Mesenchymal stem cell (in vitro differentiated cells and primary cell): ENCODE results near the gene GAK.
A peak's percentile ranks its signal among the peaks of the same experiment; 100 is the strongest.

ENCODE experiments used
- DNase-seq: peaks from one replicate; pipeline ENCODE4 v3.0.0-alpha.2; 2013
- H2AFZ ChIP-seq: one replicate; pipeline ENCODE4 v1.6.1; 2013; ENCODE audit warnings: low read depth, mild to moderate bottlenecking, control low read depth, inconsistent platforms, low read length, moderate library complexity
- H2AK5ac ChIP-seq: 2 replicates; pipeline ENCODE4 v1.6.1; 2013; ENCODE audit warnings: low read length, moderate library complexity, mild to moderate bottlenecking, inconsistent platforms; ENCODE audit not compliant: severe bottlenecking
- H2BK120ac ChIP-seq: one replicate; pipeline ENCODE4 v1.6.1; 2013; ENCODE audit warnings: low read depth, mild to moderate bottlenecking, inconsistent platforms, low read length, moderate library complexity
- H2BK12ac ChIP-seq, 2 experiments: one replicate each; pipeline ENCODE4 v1.6.1; 2013; ENCODE audit warnings: inconsistent platforms in 2 of 2, low read length in 2 of 2, mild to moderate bottlenecking in 2 of 2, moderate library complexity in 2 of 2, control low read depth in 1 of 2
- H2BK15ac ChIP-seq: one replicate; pipeline ENCODE4 v1.6.1; 2013; ENCODE audit warnings: mild to moderate bottlenecking, low read depth, inconsistent platforms; ENCODE audit not compliant: poor library complexity, severe bottlenecking
- H2BK5ac ChIP-seq: 2 replicates; pipeline ENCODE4 v1.6.1; 2013; ENCODE audit warnings: low read depth, mild to moderate bottlenecking, low read length, control low read depth, inconsistent platforms; ENCODE audit not compliant: poor library complexity, severe bottlenecking
- H3K14ac ChIP-seq, 2 experiments: one replicate each; pipeline ENCODE4 v1.6.1; 2013; ENCODE audit warnings: inconsistent platforms in 2 of 2, low read length in 2 of 2, control low read depth in 1 of 2, mild to moderate bottlenecking in 1 of 2, moderate library complexity in 1 of 2
- H3K18ac ChIP-seq, 2 experiments: one replicate each; pipeline ENCODE4 v1.6.1; 2013; ENCODE audit warnings: inconsistent platforms in 2 of 2, low read length in 2 of 2, control low read depth in 1 of 2, low read depth in 1 of 2, mild to moderate bottlenecking in 1 of 2
- H3K23ac ChIP-seq, 2 experiments: one replicate each; pipeline ENCODE4 v1.6.1; 2013; ENCODE audit warnings: inconsistent platforms in 2 of 2, low read length in 2 of 2, mild to moderate bottlenecking in 2 of 2, moderate library complexity in 2 of 2, control low read depth in 1 of 2
- H3K27ac ChIP-seq: 2 replicates; pipeline ENCODE4 v1.5.1; 2013; ENCODE audit warnings: mild to moderate bottlenecking, moderate library complexity, low read length, control low read depth, inconsistent platforms; ENCODE audit not compliant: poor library complexity, severe bottlenecking
- H3K27me3 ChIP-seq, 2 experiments: 2 replicates each; pipeline versions ENCODE4 v1.6.1 to v1.7.0; 2013; ENCODE audit warnings: low read length in 2 of 2, mild to moderate bottlenecking in 2 of 2, moderate library complexity in 2 of 2, control low read depth in 1 of 2, inconsistent platforms in 1 of 2; ENCODE audit not compliant: control insufficient read depth in 1 of 2, insufficient read depth in 1 of 2
- H3K36me3 ChIP-seq, 2 experiments: 2 replicates each; pipeline versions ENCODE4 v1.6.1 to v1.7.0; 2013; ENCODE audit warnings: low read length in 2 of 2, control low read depth in 1 of 2, inconsistent platforms in 1 of 2, low read depth in 1 of 2, mild to moderate bottlenecking in 1 of 2; ENCODE audit not compliant: insufficient read depth in 2 of 2, control insufficient read depth in 1 of 2
- H3K4ac ChIP-seq, 2 experiments: one replicate each; pipeline ENCODE4 v1.6.1; 2013; ENCODE audit warnings: inconsistent platforms in 2 of 2, low read length in 2 of 2, mild to moderate bottlenecking in 2 of 2, moderate library complexity in 2 of 2, control low read depth in 1 of 2, low read depth in 1 of 2
- H3K4me1 ChIP-seq: 2 replicates; pipeline ENCODE4 v1.6.1; 2013; ENCODE audit warnings: low read depth, low read length, control low read depth; ENCODE audit not compliant: control insufficient read depth, insufficient read depth
- H3K4me2 ChIP-seq: 2 replicates; pipeline ENCODE4 v1.6.1; 2013; ENCODE audit warnings: low read length, mild to moderate bottlenecking, inconsistent platforms; ENCODE audit not compliant: poor library complexity, severe bottlenecking
- H3K4me3 ChIP-seq, 2 experiments: 2 replicates each; pipeline versions ENCODE4 v1.5.1 to v1.7.0; 2013; ENCODE audit warnings: low read length in 2 of 2, mild to moderate bottlenecking in 2 of 2, control low read depth in 1 of 2, low read depth in 1 of 2; ENCODE audit not compliant: insufficient read depth in 1 of 2
- H3K79me1 ChIP-seq: replicated peaks from 2 replicates; pipeline ENCODE4 v1.6.1; 2013; ENCODE audit warnings: mild to moderate bottlenecking, control low read depth, low read length, inconsistent platforms; ENCODE audit not compliant: poor library complexity, severe bottlenecking
- H3K9ac ChIP-seq: 2 replicates; pipeline ENCODE4 v1.7.0; 2013; ENCODE audit warnings: mild to moderate bottlenecking, low read length, moderate library complexity
- H3K9me3 ChIP-seq: 2 replicates; pipeline ENCODE4 v1.7.0; 2013; ENCODE audit warnings: mild to moderate bottlenecking, low read length; ENCODE audit not compliant: control insufficient read depth
- H4K8ac ChIP-seq: one replicate; pipeline ENCODE4 v1.6.1; 2013; ENCODE audit warnings: inconsistent platforms, mild to moderate bottlenecking, low read length, moderate library complexity
- H4K91ac ChIP-seq: one replicate; pipeline ENCODE4 v1.6.1; 2013; ENCODE audit warnings: mild to moderate bottlenecking, low read length, inconsistent platforms
- WGBS: methylation state at CpG from one replicate; pipeline ENCODE4 v1.1.7; 2013; ENCODE audit warnings: mixed read lengths; 5-methylcytosine and 5-hydroxymethylcytosine counted together

Gene GAK

GRCh38 chr4:844752-845232, 87.3 kb downstream of the GAK start:
- Histone ChIP-seq H2BK12ac (no peak overlapping the region), H2BK5ac (no peak overlapping the region), H4K91ac (no peak overlapping the region), H3K79me1 (no peaks in the 10 kb centered on the region), H3K27ac (no peak overlapping the region), H3K36me3 (peaks cover 20 to 43% of the 10 kb centered on the region in 2 experiments), H3K9ac (peak overlapping the region; percentile 73), H2BK120ac (no peak overlapping the region), H3K9me3 (no peaks in the 10 kb centered on the region), H2AK5ac (no peak overlapping the region), H2BK15ac (no peak overlapping the region), H3K4me2 (no peak overlapping the region), H4K8ac (no peak overlapping the region), H3K23ac (no peak overlapping the region), H3K4me3 (peak overlapping the region in 1 of 2 experiments; percentile 51), H3K4ac (no peak overlapping the region), H3K18ac (no peak overlapping the region), H3K14ac (peak overlapping the region in 1 of 2 experiments; percentile 18), H3K27me3 (no peaks in the 10 kb centered on the region), H3K4me1 (peaks cover 11% of the 10 kb centered on the region), H2AFZ (no peak overlapping the region)
- no peak for DNase-seq
- 98% methylated on average over 10 of the region's 10 CpGs for WGBS

GRCh38 chr4:839675-840443, 92.3 kb downstream of the GAK start:
- no peaks in the 10 kb centered on the region for H3K79me1 ChIP-seq
- DNase-seq = no peak
- H2BK12ac ChIP-seq = no peak overlapping the region
- no peak overlapping the region for H2BK120ac ChIP-seq
- H3K9ac ChIP-seq = no peak overlapping the region
- H3K14ac ChIP-seq = no peak overlapping the region
- H2BK5ac ChIP-seq = no peak overlapping the region
- H3K4ac ChIP-seq = no peak overlapping the region
- peaks cover 6 to 11% of the 10 kb centered on the region in 2 experiments for H3K36me3 ChIP-seq
- H3K27me3 ChIP-seq = no peaks in the 10 kb centered on the region
- H3K4me1 ChIP-seq = peaks cover 1% of the 10 kb centered on the region
- no peak overlapping the region for H3K23ac ChIP-seq
- no peak overlapping the region for H2AK5ac ChIP-seq
- H4K91ac ChIP-seq = no peak overlapping the region
- no peak overlapping the region for H3K18ac ChIP-seq
- H4K8ac ChIP-seq = no peak overlapping the region
- no peak overlapping the region for H2BK15ac ChIP-seq
- 100% methylated on average over 1 of the region's 4 CpGs for WGBS
- no peak overlapping the region for H3K27ac ChIP-seq
- no peak overlapping the region for H2AFZ ChIP-seq
- H3K4me3 ChIP-seq = no peak overlapping the region
- peaks cover 17% of the 10 kb centered on the region for H3K9me3 ChIP-seq
- H3K4me2 ChIP-seq = no peak overlapping the region

- peaks cover 3 to 15% of the 10 kb centered on the region in 2 experiments for H3K27me3 ChIP-seq
- no peak for DNase-seq
- no peak overlapping the region for H4K91ac ChIP-seq
- H4K8ac ChIP-seq = no peak overlapping the region
- peaks cover 4 to 6% of the 10 kb centered on the region in 2 experiments for H3K36me3 ChIP-seq
- H3K4ac ChIP-seq = no peak overlapping the region
- H3K14ac ChIP-seq = no peak overlapping the region
- H2BK120ac ChIP-seq = no peak overlapping the region
- no peak overlapping the region for H3K27ac ChIP-seq
- H2BK5ac ChIP-seq = no peak overlapping the region
- H3K4me3 ChIP-seq = peak overlapping the region in 1 of 2 experiments; percentile 0
- H3K79me1 ChIP-seq = no peaks in the 10 kb centered on the region
- no peak overlapping the region for H3K18ac ChIP-seq
- no peak overlapping the region for H2AFZ ChIP-seq
- no peak overlapping the region for H2BK12ac ChIP-seq
- no peak overlapping the region for H3K9ac ChIP-seq
- no peak overlapping the region for H2AK5ac ChIP-seq
- no peak overlapping the region for H3K4me2 ChIP-seq
- whole genome bisulfite sequencing = no CpG with 5 or more reads among the region's 1 CpG
- H3K4me1 ChIP-seq = peaks cover 2% of the 10 kb centered on the region
- no peak overlapping the region for H3K23ac ChIP-seq
- H2BK15ac ChIP-seq = no peak overlapping the region
- peaks cover 17% of the 10 kb centered on the region for H3K9me3 ChIP-seq
Observed at GRCh38 chr4:837772-838171, 94.3 kb downstream of the GAK start.

GRCh38 chr4:836750-837301, 95.3 kb downstream of the GAK start:
- Histone ChIP-seq H2AFZ (no peak overlapping the region), H3K9me3 (peaks cover 17% of the 10 kb centered on the region), H3K36me3 (peaks cover 3% of the 10 kb centered on the region in 2 experiments), H3K4me2 (no peak overlapping the region), H3K23ac (no peak overlapping the region), H2BK12ac (no peak overlapping the region), H2BK15ac (no peak overlapping the region), H3K4me3 (peak overlapping the region in 1 of 2 experiments; percentile 0), H3K79me1 (no peaks in the 10 kb centered on the region), H2BK120ac (no peak overlapping the region), H4K91ac (no peak overlapping the region), H3K14ac (no peak overlapping the region), H3K27me3 (peaks cover 10 to 22% of the 10 kb centered on the region in 2 experiments), H2AK5ac (no peak overlapping the region), H3K4ac (no peak overlapping the region), H3K18ac (no peak overlapping the region), H3K27ac (no peak overlapping the region), H4K8ac (no peak overlapping the region), H3K9ac (no peak overlapping the region), H3K4me1 (peaks cover 2% of the 10 kb centered on the region), H2BK5ac (no peak overlapping the region)
- no peak for DNase-seq
- 94% methylated on average over 22 of the region's 22 CpGs for WGBS
